HG02588 (cell line): ENCODE measurements around the gene CFAP299.
A peak's percentile ranks its signal among the peaks of the same experiment; 100 is the strongest.

Experiments
- ATAC-seq: cut with Tn5 transposase; IDR thresholded peaks from one replicate; pipeline ENCODE4 v1.9.1; 2021; ENCODE audit warnings: mild to moderate bottlenecking, moderate library complexity; ENCODE audit not compliant: unreplicated experiment

Gene CFAP299

GRCh38 chr4:80803337-80803736, 467.8 kb downstream of the CFAP299 start:
- no peak for ATAC-seq

GRCh38 chr4:80806472-80806871, 470.9 kb downstream of the CFAP299 start:
- no peak for ATAC-seq

- no peak for ATAC-seq
Observed at GRCh38 chr4:80809039-80809729, 473.7 kb downstream of the CFAP299 start.

- no peak for ATAC-seq
Observed at GRCh38 chr4:80811406-80811805, 475.9 kb downstream of the CFAP299 start.

GRCh38 chr4:80812145-80812544, 476.6 kb downstream of the CFAP299 start:
- no peak for ATAC-seq

GRCh38 chr4:80814266-80814665, 478.7 kb downstream of the CFAP299 start:
- ATAC-seq: no peak

GRCh38 chr4:80831383-80832361, 496.1 kb downstream of the CFAP299 start:
- ATAC-seq: no peak

- ATAC-seq: no peak
Observed at GRCh38 chr4:80839281-80839680, 503.8 kb downstream of the CFAP299 start.

- no peak for ATAC-seq
Observed at GRCh38 chr4:80839792-80840191, 504.3 kb downstream of the CFAP299 start.

- no peak for ATAC-seq
Observed at GRCh38 chr4:80840396-80840795, 504.9 kb downstream of the CFAP299 start.

GRCh38 chr4:80841587-80842281, 506.2 kb downstream of the CFAP299 start:
- ATAC-seq: peak; percentile 78

- no peak for ATAC-seq
Observed at GRCh38 chr4:80846210-80846609, 510.7 kb downstream of the CFAP299 start.

- ATAC-seq: no peak
Observed at GRCh38 chr4:80852061-80852460, 516.5 kb downstream of the CFAP299 start.

- ATAC-seq: no peak
Observed at GRCh38 chr4:80873571-80873970, 538.0 kb downstream of the CFAP299 start.

GRCh38 chr4:80874979-80875378, 539.4 kb downstream of the CFAP299 start:
- no peak for ATAC-seq

GRCh38 chr4:80875642-80876041, 540.1 kb downstream of the CFAP299 start:
- ATAC-seq: peak; percentile 82

GRCh38 chr4:80876810-80877209, 541.3 kb downstream of the CFAP299 start:
- peak; percentile 87 for ATAC-seq

- ATAC-seq: no peak
Observed at GRCh38 chr4:80878218-80878617, 542.7 kb downstream of the CFAP299 start.

- ATAC-seq: peak; percentile 75
Observed at GRCh38 chr4:80897537-80898303, 562.2 kb downstream of the CFAP299 start.

GRCh38 chr4:80900908-80901307, 565.4 kb downstream of the CFAP299 start:
- ATAC-seq: no peak

GRCh38 chr4:80903020-80903419, 567.5 kb downstream of the CFAP299 start:
- no peak for ATAC-seq
